ENCODE data around the gene RNF26. TPM values are rescaled to one million over a fixed set of nuclear protein-coding genes. Genes with fewer than 3 reads are reported as not detected.

RNF26 gene
- polyA plus RNA-seq, 1 of the 3 experiments (the other 2 are of a cell fraction), result 31.9 TPM

DNA sequence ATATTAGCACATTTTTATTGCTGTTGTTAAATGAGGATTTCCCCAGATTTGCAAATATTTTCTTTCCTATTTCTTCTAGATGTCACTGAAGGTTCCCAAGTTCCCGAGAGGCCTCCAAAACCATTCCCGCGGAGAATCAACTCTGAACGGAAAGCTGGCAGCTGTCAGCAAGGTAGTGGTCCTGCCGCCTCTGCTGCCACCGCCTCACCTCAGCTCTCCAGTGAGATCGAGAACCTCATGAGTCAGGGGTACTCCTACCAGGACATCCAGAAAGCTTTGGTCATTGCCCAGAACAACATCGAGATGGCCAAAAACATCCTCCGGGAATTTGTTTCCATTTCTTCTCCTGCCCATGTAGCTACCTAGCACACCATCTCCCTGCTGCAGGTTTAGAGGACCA, 34.9 kb upstream of the RNF26 start (continued):
- TF ChIP-seq MAX (IDR thresholded peaks at IDR 0.05; ENCODE audit: low read depth) (no peak), NRF1 (IDR thresholded peaks at IDR 0.05; ENCODE audit: low read depth, low read length) (no peak), POLR2AphosphoS5 (IDR thresholded peaks at IDR 0.05; ENCODE audit: low read depth, low read length) (no peak)

GRCh38 chr11:119300198-119300964, 33.9 kb upstream of the RNF26 start:
- Histone ChIP-seq H3K36me3 (replicated peaks in 1 of 2; ENCODE audit: control insufficient read depth in 1 of 2, insufficient read depth in 2 of 2, low read length in 1 of 2) (peaks cover 63 to 85% of the 10 kb centered on the region in 2 experiments), H3K79me2 (ENCODE audit: insufficient read depth) (no peaks in the 10 kb centered on the region), H3K9ac (no peak overlapping the region), H3F3A (replicated peaks; ENCODE audit: insufficient read depth) (no peaks in the 10 kb centered on the region), H3K9me3 (no peaks in the 10 kb centered on the region), H3K27ac (ENCODE audit: low read depth in 2 of 2, low read length in 1 of 2) (peak overlapping the region in 1 of 2 experiments; percentile 5; a peak in 2 of 4 replicates), H3K4me1 (ENCODE audit: control insufficient read depth in 1 of 2, insufficient read depth in 2 of 2, low read depth in 1 of 2, low read length in 1 of 2) (peaks cover 0 to 3% of the 10 kb centered on the region in 2 experiments; a peak in 2 of 4 replicates), H4K20me1 (ENCODE audit: insufficient read depth) (no peaks in the 10 kb centered on the region), H3K9me2 (no peaks in the 10 kb centered on the region), H3K4me2 (no peak overlapping the region), H3K27me3 (ENCODE audit: insufficient read depth) (no peaks in the 10 kb centered on the region), H3K4me3 (ENCODE audit: low read depth in 2 of 2, low read length in 1 of 2) (no peak overlapping the region), H2AFZ (ENCODE audit: low read depth) (no peak overlapping the region)
- TF ChIP-seq YY1 (IDR thresholded peaks at IDR 0.05; ENCODE audit: low read depth), result no peak
- TF ChIP-seq RCOR1 (IDR thresholded peaks at IDR 0.05; ENCODE audit: low read length), result peak; percentile 35; the same call in 1 of the 2 replicates
- TF ChIP-seq GATA2 (CRISPR knock-in tag; IDR thresholded peaks at IDR 0.05), result no peak
- 61% methylated on average over 3 of the region's 3 CpGs for WGBS (ENCODE audit: low lambda C conversion rate)
- peak; percentile 44 for DNase-seq
- ChIA-PET POLR2A (interaction anchor here (0.6 to 1.2 kb wide), 3 partner anchors 10 to 205 kb away, joined by 3 read pairs; no protein-coding TSS in a partner anchor), CTCF (interaction anchor here (1.0 to 2.6 kb wide), 5 partner anchors 23 to 104 kb away, joined by 3 to 13 read pairs (median 4); partner anchors contain the start of gene CBL)

GRCh38 chr11:119303227-119303718, 31.1 kb upstream of the RNF26 start:
- WGBS (ENCODE audit: low lambda C conversion rate), result 95% methylated on average over 5 of the region's 5 CpGs
- no peaks in the 10 kb centered on the region for H3K27me3 ChIP-seq (ENCODE audit: insufficient read depth)
- no peak overlapping the region for H3K4me3 ChIP-seq (ENCODE audit: low read depth in 2 of 2, low read length in 1 of 2)
- H3K9me2 ChIP-seq, result no peaks in the 10 kb centered on the region
- no peaks in the 10 kb centered on the region for H4K20me1 ChIP-seq (ENCODE audit: insufficient read depth)
- no peak overlapping the region for H3K9ac ChIP-seq
- H2AFZ ChIP-seq (ENCODE audit: low read depth), result no peak overlapping the region
- no peak overlapping the region for H3K27ac ChIP-seq (ENCODE audit: low read depth in 2 of 2, low read length in 1 of 2)
- no peak overlapping the region for H3K4me2 ChIP-seq
- H3K9me3 ChIP-seq, result no peaks in the 10 kb centered on the region
- DNase-seq, result no peak
- ChIA-PET CTCF (interaction anchor here (1.3 to 2.1 kb wide), 4 partner anchors 19 to 98 kb away, joined by 4 to 6 read pairs (median 4); partner anchors contain the start of gene CBL), POLR2A (no interaction called here)
- H3K4me1 ChIP-seq (ENCODE audit: control insufficient read depth in 1 of 2, insufficient read depth in 2 of 2, low read depth in 1 of 2, low read length in 1 of 2), result peaks cover 0 to 3% of the 10 kb centered on the region in 2 experiments; a peak in 2 of 4 replicates
- H3K36me3 ChIP-seq (replicated peaks in 1 of 2; ENCODE audit: control insufficient read depth in 1 of 2, insufficient read depth in 2 of 2, low read length in 1 of 2), result peaks cover 46 to 81% of the 10 kb centered on the region in 2 experiments
- TF ChIP-seq NRF1 (IDR thresholded peaks at IDR 0.05; ENCODE audit: low read depth, low read length) (no peak), FOSL2 (IDR thresholded peaks at IDR 0.05; ENCODE audit: borderline replicate concordance, low read depth) (no peak), SIN3A (IDR thresholded peaks at IDR 0.05; ENCODE audit: borderline replicate concordance, low read depth, low read length) (no peak), RXRA (IDR thresholded peaks at IDR 0.05; ENCODE audit: borderline replicate concordance, low read depth) (no peak), GATA2 (CRISPR knock-in tag; IDR thresholded peaks at IDR 0.05) (no peak), EP300 (IDR thresholded peaks at IDR 0.05; ENCODE audit: borderline replicate concordance in 1 of 2, low read depth in 1 of 2, low read length in 1 of 2) (no peak)
- H3K79me2 ChIP-seq (ENCODE audit: insufficient read depth), result no peaks in the 10 kb centered on the region
- H3F3A ChIP-seq (replicated peaks; ENCODE audit: insufficient read depth), result peaks cover 15% of the 10 kb centered on the region
